22Rv1 (cell line): Measurements from ENCODE around the gene PNPLA7.

ENCODE experiments used
- ZFX ChIP-seq: fragments of 450-650 bp; IDR thresholded peaks from 2 replicates; pipeline ENCODE4 v1.6.1; 2017; ENCODE audit warnings: antibody characterized with exemption, borderline replicate concordance
- TF ChIP-seq, protein P1 (sequence below): fragments of 450-650 bp; IDR thresholded peaks from 2 replicates; pipeline ENCODE4 v1.5.1; 2017; ENCODE audit warnings: mild to moderate bottlenecking

DNA sequence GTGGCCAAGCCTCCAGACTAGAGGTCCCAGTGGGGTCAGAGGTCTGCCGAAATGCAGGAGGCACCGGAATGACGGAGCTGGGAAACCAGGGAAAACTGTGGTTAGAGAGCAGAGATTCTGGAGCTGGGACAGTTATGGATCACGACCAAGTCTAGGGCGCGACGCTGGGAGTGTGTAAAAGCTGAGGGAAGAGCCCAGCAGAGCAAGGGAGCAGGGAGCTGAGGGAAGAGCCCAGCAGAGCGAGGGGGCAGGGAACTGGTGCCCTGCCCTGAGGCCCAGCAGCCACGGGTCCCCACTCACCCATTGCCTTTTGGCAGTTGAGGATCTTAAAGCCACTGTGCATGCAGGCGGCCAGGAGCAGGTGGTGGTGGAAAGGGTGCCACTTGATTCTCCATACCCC lies 13.9 kb upstream of the PNPLA7 start:
- TF ChIP-seq, protein P1, sequence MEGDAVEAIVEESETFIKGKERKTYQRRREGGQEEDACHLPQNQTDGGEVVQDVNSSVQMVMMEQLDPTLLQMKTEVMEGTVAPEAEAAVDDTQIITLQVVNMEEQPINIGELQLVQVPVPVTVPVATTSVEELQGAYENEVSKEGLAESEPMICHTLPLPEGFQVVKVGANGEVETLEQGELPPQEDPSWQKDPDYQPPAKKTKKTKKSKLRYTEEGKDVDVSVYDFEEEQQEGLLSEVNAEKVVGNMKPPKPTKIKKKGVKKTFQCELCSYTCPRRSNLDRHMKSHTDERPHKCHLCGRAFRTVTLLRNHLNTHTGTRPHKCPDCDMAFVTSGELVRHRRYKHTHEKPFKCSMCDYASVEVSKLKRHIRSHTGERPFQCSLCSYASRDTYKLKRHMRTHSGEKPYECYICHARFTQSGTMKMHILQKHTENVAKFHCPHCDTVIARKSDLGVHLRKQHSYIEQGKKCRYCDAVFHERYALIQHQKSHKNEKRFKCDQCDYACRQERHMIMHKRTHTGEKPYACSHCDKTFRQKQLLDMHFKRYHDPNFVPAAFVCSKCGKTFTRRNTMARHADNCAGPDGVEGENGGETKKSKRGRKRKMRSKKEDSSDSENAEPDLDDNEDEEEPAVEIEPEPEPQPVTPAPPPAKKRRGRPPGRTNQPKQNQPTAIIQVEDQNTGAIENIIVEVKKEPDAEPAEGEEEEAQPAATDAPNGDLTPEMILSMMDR = no peak
- TF ChIP-seq ZFX = no peak
